OCI-LY7 (cell line): ENCODE data around the gene TNXB.
"Not testable (repeated sequence)": the region's sequence is repeated elsewhere in the genome, so short reads cannot be mapped to it uniquely, and the experiment has no call there.

Source experiments
- EZH2phosphoT487 ChIP-seq: fragments of 200-600 bp; sonication (generic); IDR thresholded peaks from 2 replicates; pipeline ENCODE4 v1.6.1; 2018; ENCODE audit warnings: low read depth, borderline replicate concordance, mild to moderate bottlenecking, mixed run types, antibody characterized with exemption, low read length, moderate library complexity, mixed read lengths
- TF ChIP-seq, protein P1 (sequence below): fragments of 200-600 bp; sonication (generic); conservative IDR thresholded peaks from 2 replicates; pipeline ENCODE4 v1.5.1; 2014; ENCODE audit warnings: mild to moderate bottlenecking, antibody characterized with exemption, low read length, moderate library complexity, mixed read lengths

- TF ChIP-seq, protein P1, sequence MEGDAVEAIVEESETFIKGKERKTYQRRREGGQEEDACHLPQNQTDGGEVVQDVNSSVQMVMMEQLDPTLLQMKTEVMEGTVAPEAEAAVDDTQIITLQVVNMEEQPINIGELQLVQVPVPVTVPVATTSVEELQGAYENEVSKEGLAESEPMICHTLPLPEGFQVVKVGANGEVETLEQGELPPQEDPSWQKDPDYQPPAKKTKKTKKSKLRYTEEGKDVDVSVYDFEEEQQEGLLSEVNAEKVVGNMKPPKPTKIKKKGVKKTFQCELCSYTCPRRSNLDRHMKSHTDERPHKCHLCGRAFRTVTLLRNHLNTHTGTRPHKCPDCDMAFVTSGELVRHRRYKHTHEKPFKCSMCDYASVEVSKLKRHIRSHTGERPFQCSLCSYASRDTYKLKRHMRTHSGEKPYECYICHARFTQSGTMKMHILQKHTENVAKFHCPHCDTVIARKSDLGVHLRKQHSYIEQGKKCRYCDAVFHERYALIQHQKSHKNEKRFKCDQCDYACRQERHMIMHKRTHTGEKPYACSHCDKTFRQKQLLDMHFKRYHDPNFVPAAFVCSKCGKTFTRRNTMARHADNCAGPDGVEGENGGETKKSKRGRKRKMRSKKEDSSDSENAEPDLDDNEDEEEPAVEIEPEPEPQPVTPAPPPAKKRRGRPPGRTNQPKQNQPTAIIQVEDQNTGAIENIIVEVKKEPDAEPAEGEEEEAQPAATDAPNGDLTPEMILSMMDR: not testable (repeated sequence)
- TF ChIP-seq EZH2phosphoT487: not testable (repeated sequence)
Observed at GRCh38 chr6:32008037-32008436, 101.1 kb downstream of the TNXB start.
